HG03521 (cell line): Measurements from ENCODE around the gene PEX13.

Experiments used
- ATAC-seq: cut with Tn5 transposase; IDR thresholded peaks from one replicate; pipeline ENCODE4 v1.9.1; 2021; ENCODE audit warnings: mild to moderate bottlenecking, moderate library complexity; ENCODE audit not compliant: unreplicated experiment

Gene PEX13

DNA sequence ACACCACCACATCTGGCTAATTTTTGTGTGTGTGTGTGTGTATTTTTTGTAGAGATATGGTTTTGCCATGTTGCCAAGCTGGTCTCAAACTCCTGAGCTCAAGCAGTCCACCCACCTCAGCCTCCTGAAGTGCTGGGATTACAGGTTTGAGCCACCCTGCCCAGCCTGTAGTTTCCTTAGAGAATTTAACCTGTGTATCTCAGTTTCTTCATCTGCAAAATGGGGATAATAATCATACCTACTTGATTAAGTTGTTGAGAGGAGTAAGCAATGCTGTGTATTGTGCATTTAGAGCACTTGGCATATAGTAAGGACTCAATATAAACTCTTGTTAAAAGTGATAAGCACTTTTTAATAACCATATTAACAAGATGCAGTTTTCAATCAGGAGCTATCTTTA, 41.9 kb downstream of the PEX13 start:
- no peak for ATAC-seq

GRCh38 chr2:61065714-61066709, 48.5 kb downstream of the PEX13 start, which contains the start of gene SANBR:
SANBR (plus strand) TSS chr2:61065871; CDS start chr2:61070351, 4,480 bp downstream.
- peak; percentile 97 for ATAC-seq

- ATAC-seq, result no peak
Measured at GRCh38 chr2:61074100-61074499, 56.6 kb downstream of the PEX13 start.

- ATAC-seq, result no peak
Measured at GRCh38 chr2:61085883-61086282, 68.4 kb downstream of the PEX13 start.

DNA sequence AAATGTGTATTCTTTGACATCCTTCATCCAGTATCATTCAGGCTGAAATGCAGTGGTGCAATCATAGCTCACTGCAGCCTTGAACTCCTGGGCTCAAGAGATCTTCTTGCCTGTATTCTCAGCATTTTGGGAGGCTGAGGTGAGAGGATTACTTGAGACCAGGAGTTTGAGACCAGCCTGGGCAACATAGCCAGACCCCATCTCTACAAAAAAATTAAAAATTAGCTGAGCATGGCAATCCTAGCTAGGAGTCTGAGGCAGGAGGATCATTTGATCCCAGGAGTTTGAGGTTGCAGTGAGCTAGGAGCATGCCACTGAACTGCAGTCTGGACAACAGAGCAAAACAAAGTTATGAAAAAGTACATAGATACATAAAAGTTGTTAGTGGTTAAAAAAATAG, 72.3 kb downstream of the PEX13 start:
- ATAC-seq, result no peak

DNA sequence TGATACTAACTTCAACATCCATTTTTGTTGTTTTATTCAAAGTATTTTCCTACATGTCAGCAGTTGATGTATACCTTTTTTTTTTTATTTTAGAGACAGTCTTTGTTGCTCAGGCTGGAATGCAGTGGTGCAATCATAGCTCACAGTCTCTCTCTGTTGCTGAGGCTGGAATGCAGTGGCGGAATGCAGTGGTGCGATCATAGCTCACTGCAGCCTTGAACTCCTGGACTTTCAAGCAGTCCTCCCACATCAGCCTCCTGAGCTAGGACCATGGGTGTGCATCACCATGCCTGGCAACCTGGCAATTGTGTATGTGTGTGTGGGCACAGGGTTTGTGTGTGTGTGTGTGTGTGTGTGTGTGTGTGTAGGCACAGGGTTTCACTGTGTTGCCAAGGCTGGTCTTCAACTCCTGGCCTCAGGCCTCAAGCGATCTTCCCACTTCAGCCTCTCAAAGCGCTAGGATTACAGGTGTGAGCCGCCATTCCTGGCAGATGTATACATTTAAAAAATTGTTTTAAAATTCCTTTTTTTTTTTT, 72.9 kb downstream of the PEX13 start:
- no peak for ATAC-seq

DNA sequence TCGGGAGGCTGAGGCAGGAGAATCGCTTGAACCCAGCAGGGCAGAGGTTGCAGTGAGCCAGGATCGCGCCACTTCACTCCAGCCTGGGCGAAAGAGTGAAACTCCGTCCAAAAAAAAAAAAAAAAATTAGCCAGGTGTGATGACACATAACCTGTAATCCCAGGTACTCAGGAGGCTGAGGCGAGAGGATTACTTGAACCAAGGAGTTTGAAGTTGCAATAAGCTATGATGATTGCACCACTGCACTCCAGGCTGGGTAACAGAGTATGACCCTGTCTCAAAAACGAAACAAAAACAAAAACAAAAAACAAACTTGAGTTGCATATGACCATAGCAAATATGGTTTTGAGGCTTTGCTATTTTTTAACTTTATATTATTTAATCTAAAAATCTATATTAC, 74.0 kb downstream of the PEX13 start:
- no peak for ATAC-seq

GRCh38 chr2:61096438-61096837, 78.9 kb downstream of the PEX13 start:
- ATAC-seq, result no peak

DNA sequence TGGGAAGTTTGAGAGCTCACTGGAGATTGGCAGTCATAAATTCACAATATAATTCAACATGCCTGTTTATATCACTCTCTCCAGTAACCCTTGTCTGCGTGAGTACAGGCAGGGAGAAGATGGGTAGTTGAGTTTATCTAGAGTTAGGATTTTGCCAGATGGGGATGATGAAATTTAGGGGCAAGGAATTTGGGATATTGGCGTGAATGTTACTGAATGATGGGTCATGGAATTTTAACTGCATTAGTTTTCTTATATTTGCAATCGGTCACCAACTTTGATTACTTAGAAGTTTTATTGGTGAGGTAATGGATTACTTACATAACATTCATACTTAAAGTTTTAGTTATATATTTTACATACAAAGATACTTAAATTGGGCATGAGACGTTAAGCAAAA, 83.3 kb downstream of the PEX13 start:
- no peak for ATAC-seq
